Smooth muscle cell (in vitro differentiated cells): ENCODE data around the gene PDIA5. TPM values are rescaled to one million over a fixed set of nuclear protein-coding genes. Genes with fewer than 3 reads are reported as not detected.

Source experiments
- DNase-seq: peaks from one replicate; lab custom pipeline; 2025; ENCODE audit not compliant: unreplicated experiment; lab: John Stamatoyannopoulos, UW
- H2AFZ ChIP-seq: fragments of 200-600 bp; sonication (generic); 2 replicates; pipeline ENCODE4 v1.6.0; 2016; ENCODE audit warnings: antibody characterized with exemption, low read depth, mild to moderate bottlenecking
- H3F3A ChIP-seq: fragments of 200-600 bp; sonication (generic); 2 replicates; pipeline ENCODE4 v1.6.0; 2017; ENCODE audit warnings: antibody characterized with exemption, low read depth
- H3K27ac ChIP-seq: fragments of 200-600 bp; sonication (generic); 2 replicates; pipeline ENCODE4 v1.5.1; 2016; ENCODE audit warnings: low read depth, mild to moderate bottlenecking
- H3K27me3 ChIP-seq: fragments of 200-600 bp; sonication (generic); 2 replicates; pipeline ENCODE4 v1.6.1; 2016; ENCODE audit warnings: low read depth, mild to moderate bottlenecking
- H3K36me3 ChIP-seq: fragments of 200-600 bp; sonication (generic); 2 replicates; pipeline ENCODE4 v1.5.1; 2016; ENCODE audit warnings: low read depth
- H3K4me1 ChIP-seq: fragments of 200-600 bp; sonication (generic); 2 replicates; pipeline ENCODE4 v1.5.1; 2016; ENCODE audit warnings: low read depth
- H3K4me2 ChIP-seq: fragments of 200-600 bp; sonication (generic); 2 replicates; pipeline ENCODE4 v1.6.0; 2016; ENCODE audit warnings: mild to moderate bottlenecking
- H3K4me3 ChIP-seq: fragments of 200-600 bp; sonication (generic); 2 replicates; pipeline ENCODE4 v1.5.1; 2016; ENCODE audit warnings: mild to moderate bottlenecking
- H3K79me2 ChIP-seq: fragments of 200-600 bp; sonication (generic); 2 replicates; pipeline ENCODE4 v1.6.0; 2016; ENCODE audit warnings: low read depth, mild to moderate bottlenecking
- H3K9ac ChIP-seq: fragments of 200-600 bp; sonication (generic); 2 replicates; pipeline ENCODE4 v1.6.0; 2016; ENCODE audit warnings: low read depth
- H3K9me3 ChIP-seq: fragments of 200-600 bp; sonication (generic); replicated peaks from 2 replicates; pipeline ENCODE4 v1.5.1; 2016; ENCODE audit warnings: low read depth
- H4K20me1 ChIP-seq: fragments of 200-600 bp; sonication (generic); 2 replicates; pipeline ENCODE4 v1.6.0; 2016; ENCODE audit warnings: low read depth
- WGBS: methylation state at CpG from one replicate; pipeline ENCODE4 v1.1.7; 2016; ENCODE audit warnings: low lambda C conversion rate; 5-methylcytosine and 5-hydroxymethylcytosine counted together
- polyA plus RNA-seq: library from polyadenylated mRNA; unstranded; fragments of >200 nt; fragmentation: Nextera tagmentation; extraction: Ambion mirVana; gene quantifications from 2 replicates; pipeline ENCODE4 v1.2.1, GENCODE V29; 2016
- total RNA-seq: library from RNA; depleted of rRNA; stranded (reverse); fragments of >200 nt; gene quantifications from 2 replicates; pipeline ENCODE4 v1.2.3, GENCODE V29; 2014
- TF ChIP-seq, protein P1 (sequence below): fragments of 200-600 bp; sonication (generic); IDR thresholded peaks from 2 replicates; pipeline ENCODE4 v1.5.1; 2017; ENCODE audit warnings: borderline replicate concordance, mild to moderate bottlenecking, antibody characterized with exemption; ENCODE audit not compliant: insufficient read depth, poor library complexity, severe bottlenecking

Gene PDIA5
- total and polyA plus RNA-seq, 2 experiments from 2014 or later, result 65.4 to 102 TPM

DNA sequence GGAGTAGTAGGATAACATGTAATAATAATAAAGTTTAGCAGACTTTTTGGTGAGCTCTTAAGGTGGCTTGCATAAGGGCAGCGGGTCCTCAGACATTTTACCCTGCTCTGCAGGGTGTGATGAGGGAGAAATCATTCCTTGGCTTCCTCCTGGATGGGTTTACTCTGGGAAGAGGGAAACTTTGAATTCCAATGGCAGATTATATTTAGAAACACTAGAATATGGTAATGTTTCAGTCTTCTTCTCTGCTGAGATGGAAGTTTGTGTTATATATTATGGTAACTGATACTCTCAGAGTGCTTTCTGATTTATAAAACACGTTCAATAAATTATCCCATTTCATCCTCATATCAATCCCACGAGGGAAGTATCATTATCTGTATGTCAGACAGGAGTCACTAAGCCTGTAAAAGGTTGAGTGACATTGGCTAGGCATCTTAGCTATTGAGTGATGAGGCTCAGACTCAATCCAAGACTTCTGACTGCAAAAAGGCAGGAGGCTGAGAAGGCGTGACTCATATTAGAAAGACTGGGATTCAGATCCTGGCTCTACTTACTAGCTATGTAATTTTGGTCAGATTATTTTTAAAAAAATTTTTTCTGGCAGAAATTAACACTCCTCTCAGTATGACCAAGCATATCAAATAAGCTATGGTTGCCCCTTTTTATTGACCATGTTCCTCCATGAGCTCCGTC lies 19.3 kb downstream of the PDIA5 start:
- no peaks in the 10 kb centered on the region for H3K27me3 ChIP-seq
- H3K4me1 ChIP-seq, result peaks cover 65% of the 10 kb centered on the region
- H3K79me2 ChIP-seq, result peaks cover 94% of the 10 kb centered on the region
- H3K4me2 ChIP-seq, result peak overlapping the region; percentile 69
- no peak overlapping the region for H3K4me3 ChIP-seq
- TF ChIP-seq, protein P1, sequence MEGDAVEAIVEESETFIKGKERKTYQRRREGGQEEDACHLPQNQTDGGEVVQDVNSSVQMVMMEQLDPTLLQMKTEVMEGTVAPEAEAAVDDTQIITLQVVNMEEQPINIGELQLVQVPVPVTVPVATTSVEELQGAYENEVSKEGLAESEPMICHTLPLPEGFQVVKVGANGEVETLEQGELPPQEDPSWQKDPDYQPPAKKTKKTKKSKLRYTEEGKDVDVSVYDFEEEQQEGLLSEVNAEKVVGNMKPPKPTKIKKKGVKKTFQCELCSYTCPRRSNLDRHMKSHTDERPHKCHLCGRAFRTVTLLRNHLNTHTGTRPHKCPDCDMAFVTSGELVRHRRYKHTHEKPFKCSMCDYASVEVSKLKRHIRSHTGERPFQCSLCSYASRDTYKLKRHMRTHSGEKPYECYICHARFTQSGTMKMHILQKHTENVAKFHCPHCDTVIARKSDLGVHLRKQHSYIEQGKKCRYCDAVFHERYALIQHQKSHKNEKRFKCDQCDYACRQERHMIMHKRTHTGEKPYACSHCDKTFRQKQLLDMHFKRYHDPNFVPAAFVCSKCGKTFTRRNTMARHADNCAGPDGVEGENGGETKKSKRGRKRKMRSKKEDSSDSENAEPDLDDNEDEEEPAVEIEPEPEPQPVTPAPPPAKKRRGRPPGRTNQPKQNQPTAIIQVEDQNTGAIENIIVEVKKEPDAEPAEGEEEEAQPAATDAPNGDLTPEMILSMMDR, result no peak
- no peak overlapping the region for H3K9ac ChIP-seq
- H3K36me3 ChIP-seq, result no peaks in the 10 kb centered on the region
- H3F3A ChIP-seq, result peaks cover 12% of the 10 kb centered on the region
- no peak overlapping the region for H2AFZ ChIP-seq
- 69% methylated on average over 5 of the region's 5 CpGs for WGBS
- H4K20me1 ChIP-seq, result peaks cover 100% of the 10 kb centered on the region
- H3K9me3 ChIP-seq, result no peaks in the 10 kb centered on the region
- H3K27ac ChIP-seq, result peak overlapping the region; percentile 27
- no peak for DNase-seq

DNA sequence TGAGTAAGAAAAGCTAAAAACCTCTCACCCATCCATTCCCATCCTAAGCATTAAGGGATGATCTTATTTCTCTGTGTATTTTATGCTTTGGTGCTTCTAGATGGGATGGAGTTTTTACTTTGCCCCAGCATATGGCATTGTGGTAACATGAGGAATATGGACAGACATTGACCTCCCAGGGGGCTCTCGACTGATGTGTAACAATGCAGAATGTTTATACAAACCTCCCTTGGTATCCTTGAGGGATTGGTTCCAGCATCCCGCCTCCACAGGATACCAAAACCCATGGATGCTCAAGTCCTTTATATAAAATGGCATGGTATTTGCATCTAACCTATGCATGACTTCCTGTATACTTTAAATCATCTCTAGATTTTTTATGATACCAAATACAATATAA lies 21.6 kb downstream of the PDIA5 start:
- Histone ChIP-seq H3K79me2 (peaks cover 93% of the 10 kb centered on the region), H3K9ac (no peak overlapping the region), H3K36me3 (no peaks in the 10 kb centered on the region), H3K4me3 (no peak overlapping the region), H3K9me3 (no peaks in the 10 kb centered on the region), H3F3A (peaks cover 12% of the 10 kb centered on the region), H4K20me1 (peaks cover 100% of the 10 kb centered on the region), H2AFZ (no peak overlapping the region), H3K4me2 (no peak overlapping the region), H3K27ac (no peak overlapping the region), H3K27me3 (no peaks in the 10 kb centered on the region), H3K4me1 (peaks cover 62% of the 10 kb centered on the region)
- DNase-seq, result no peak
- WGBS, result 83% methylated on average over 2 of the region's 2 CpGs
- TF ChIP-seq, protein P1, result no peak

DNA sequence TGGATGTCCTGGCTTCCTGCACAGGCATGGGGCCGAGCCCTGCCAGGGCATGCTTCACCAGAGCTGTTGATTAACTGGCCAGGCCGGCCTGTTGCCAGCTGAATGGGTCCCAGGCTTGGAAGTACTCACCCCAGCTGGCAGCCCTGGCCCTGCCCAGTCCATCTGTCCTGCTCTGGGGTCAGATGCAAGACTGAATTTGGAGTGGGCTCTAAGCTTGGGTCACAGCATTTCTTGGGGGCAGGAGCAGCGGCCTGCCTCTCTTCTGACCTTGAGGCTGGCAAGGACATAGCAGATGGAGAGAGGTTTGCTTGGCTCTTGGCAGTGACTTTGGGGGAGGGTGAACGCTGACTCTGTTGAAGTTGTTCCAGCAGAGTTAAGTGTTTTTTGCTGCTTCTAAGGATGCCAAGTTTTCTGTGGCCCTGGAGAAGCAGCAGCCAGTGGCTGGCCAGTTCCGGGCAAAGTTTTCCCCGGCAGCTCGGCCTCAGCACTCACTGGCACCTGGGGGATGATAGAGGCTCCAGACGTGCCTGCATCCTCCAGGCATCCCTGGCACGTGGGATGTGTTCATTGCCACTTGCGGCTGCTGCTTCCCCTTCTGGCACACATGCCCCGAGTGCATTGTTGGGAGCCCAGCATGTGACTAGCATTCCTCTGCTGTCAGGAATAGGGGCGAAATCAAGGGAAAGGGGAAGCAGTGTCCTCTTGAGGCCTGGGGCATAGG lies 22.9 kb downstream of the PDIA5 start:
- Histone ChIP-seq H3K4me2 (no peak overlapping the region), H4K20me1 (peaks cover 100% of the 10 kb centered on the region), H3K4me1 (peaks cover 48% of the 10 kb centered on the region), H3F3A (peaks cover 3% of the 10 kb centered on the region), H3K36me3 (no peaks in the 10 kb centered on the region), H3K79me2 (peaks cover 93% of the 10 kb centered on the region), H2AFZ (no peak overlapping the region), H3K4me3 (no peak overlapping the region), H3K9ac (no peak overlapping the region), H3K9me3 (no peaks in the 10 kb centered on the region), H3K27me3 (no peaks in the 10 kb centered on the region), H3K27ac (no peak overlapping the region)
- TF ChIP-seq, protein P1, result no peak
- no peak for DNase-seq
- WGBS, result 97% methylated on average over 12 of the region's 12 CpGs
